Bone marrow (tissue), 2 donors: ENCODE results near the gene HMCN1.

ENCODE experiments used
- DNase-seq, 2 donors: peaks; one replicate each; lab custom pipeline; 2025; lab: John Stamatoyannopoulos, UW

HMCN1 gene

GRCh38 chr1:185912504-185912903 lies 178.3 kb downstream of the HMCN1 start:
- no peak for DNase-seq

- DNase-seq = no peak
These were observed 179.9 kb downstream of the HMCN1 start for GRCh38 chr1:185914089-185914488.

DNA sequence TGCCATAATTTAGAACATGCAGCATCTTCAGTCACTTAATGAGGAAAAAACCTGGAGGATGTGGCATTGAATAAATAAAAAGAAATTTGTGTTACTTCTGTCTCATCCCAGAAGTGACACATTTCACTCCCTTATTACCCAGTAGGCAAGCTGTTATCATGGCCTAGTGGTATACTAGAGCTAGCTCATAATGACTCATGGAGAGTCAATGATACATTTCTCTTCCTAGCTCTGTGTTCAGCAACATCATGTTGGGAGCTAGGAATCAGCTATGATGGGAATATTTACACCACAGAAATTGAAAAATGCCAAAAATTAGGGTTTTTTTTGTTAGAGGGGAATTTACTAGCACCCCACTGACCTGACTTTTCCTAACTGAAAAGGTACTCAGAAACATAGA lies 182.7 kb downstream of the HMCN1 start:
- DNase-seq = no peak

DNA sequence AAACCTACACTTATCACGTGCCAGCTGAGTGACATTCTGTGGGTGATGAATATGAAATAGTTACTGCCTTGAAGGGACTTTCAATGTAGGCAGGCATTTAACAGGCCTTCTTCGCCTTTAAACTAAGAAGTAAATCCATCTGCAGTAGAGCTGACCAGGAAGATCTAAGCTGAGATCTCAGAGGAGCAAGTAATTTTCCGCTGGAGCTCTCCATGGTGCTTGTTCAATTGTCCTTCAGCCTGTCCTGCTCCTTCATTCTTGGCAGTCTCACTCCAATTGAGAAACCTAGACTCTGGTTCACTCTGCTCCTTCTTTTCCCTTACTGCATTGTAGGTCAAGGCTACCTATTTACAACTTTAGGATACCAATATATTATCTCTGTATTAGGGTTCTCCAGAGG lies 183.5 kb downstream of the HMCN1 start:
- DNase-seq = no peak

DNA sequence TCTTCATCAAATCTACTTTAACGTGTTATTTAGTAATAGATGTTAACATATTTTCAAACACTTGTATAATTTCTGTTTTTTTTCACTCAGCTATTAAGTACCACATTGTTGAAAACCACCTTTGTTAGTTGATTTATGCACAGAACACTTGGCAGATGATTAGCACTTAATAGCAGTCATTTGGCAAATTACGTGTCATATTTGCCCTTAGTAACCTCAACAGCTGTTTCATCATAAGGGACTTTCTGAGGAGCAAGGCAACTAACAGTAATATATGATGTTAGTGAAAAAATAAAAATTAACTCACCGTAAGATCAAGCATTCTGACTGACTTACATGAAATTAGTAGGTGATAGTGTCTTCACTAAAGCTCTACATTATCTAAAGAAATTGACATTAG lies 186.4 kb downstream of the HMCN1 start:
- no peak for DNase-seq

GRCh38 chr1:185921636-185922035 lies 187.4 kb downstream of the HMCN1 start:
- DNase-seq = no peak

- DNase-seq = no peak
These were observed 192.4 kb downstream of the HMCN1 start for GRCh38 chr1:185926588-185926987.

DNA sequence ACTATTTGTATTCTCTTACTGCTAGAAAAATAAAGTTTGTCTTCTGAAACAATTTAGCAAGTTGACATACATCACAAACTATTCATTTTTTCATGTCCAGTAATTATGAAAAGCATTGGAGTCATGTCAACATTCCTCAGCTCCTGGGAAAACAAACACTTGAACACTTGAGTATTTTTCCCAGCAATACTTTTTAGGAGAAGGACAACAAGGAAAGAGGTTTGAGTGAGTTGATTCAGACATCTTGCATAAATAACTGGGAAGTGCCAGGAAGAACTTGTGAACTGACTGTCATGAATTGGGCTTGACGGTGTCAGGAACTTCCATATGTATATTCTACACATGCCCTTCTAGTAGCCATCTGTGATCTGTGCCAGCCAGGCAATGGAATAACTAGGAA lies 195.6 kb downstream of the HMCN1 start:
- DNase-seq = no peak

GRCh38 chr1:185931438-185931837 lies 197.2 kb downstream of the HMCN1 start:
- no peak for DNase-seq

- DNase-seq = no peak
These were observed 199.4 kb downstream of the HMCN1 start for GRCh38 chr1:185933580-185933979.

GRCh38 chr1:185934476-185935189 lies 200.4 kb downstream of the HMCN1 start:
- DNase-seq = no peak

DNA sequence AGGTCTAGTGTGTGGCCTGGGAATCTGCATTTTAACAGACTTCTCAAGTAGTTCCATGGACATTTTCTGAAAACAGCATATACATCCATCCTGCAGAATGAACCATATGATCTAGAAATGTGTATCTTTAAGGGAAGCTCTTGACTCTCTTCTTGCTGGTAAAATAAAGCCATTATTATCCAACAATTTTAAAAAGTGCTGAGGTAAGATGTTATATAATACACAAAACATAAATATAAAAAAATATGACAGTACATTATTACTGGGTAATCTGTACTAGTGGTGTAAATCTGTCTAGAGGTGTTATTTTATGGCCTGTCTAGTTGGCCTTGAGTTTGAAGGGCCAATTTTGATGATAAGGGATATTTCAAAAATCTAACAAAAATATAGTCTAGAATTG lies 201.2 kb downstream of the HMCN1 start:
- DNase-seq = no peak

- DNase-seq = no peak
These were observed 202.4 kb downstream of the HMCN1 start for GRCh38 chr1:185936641-185937040.

- no peak for DNase-seq
These were observed 204.2 kb downstream of the HMCN1 start for GRCh38 chr1:185938396-185938795.

DNA sequence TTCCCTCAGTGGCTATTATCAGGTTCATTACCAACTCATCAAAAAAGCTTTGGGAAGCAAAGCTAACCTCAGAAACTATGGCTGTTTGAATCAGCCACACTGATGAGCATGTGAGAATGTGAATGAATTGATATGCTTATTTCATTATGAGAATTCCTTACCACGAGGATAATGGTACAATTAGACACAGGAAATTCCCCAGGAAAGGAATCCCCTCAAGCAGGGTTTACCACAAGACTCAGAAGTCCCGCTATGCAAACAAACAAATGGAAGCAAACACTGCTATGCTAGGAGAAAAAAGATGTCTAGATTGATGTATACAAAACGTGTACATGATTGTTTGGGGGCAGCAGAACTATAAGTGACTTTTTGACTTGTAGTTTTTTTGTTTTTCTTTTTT lies 205.0 kb downstream of the HMCN1 start:
- no peak for DNase-seq

DNA sequence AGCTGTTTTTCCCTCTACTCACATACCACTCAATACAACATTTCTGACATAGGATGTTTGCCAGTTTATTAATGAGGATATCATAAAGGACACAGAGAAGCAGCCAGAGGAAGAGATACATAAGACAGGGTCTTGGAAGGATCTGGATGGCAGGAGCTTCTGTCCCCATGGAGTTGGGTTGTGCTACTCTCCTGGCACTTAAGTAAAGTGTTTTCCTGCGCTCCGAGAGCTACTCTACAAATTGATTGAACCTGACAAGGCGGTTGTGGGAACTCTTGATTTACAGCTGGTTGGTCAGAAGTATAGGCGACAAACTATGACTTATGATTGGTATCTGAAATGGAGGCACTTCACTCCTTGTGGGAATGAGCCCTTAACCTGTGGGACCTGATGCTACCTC lies 208.8 kb downstream of the HMCN1 start:
- DNase-seq = no peak

DNA sequence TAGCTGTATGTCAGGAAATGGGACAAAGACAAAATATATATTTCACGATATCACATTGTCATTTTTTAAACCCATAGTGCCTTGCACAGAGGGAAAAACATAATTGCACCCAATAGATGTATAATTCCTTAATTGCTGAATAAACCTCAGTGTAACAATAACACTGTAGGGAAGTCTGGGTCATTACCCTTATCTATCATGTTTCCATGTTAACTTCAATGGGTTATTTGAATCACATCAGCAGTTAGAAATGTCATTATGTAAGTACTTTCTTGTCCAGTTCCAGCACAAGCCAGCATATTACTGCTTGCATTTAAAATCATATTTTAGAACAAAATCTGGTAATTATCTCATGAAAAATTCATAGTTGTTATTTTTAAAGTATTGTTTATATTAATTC lies 222.7 kb downstream of the HMCN1 start:
- no peak for DNase-seq

DNA sequence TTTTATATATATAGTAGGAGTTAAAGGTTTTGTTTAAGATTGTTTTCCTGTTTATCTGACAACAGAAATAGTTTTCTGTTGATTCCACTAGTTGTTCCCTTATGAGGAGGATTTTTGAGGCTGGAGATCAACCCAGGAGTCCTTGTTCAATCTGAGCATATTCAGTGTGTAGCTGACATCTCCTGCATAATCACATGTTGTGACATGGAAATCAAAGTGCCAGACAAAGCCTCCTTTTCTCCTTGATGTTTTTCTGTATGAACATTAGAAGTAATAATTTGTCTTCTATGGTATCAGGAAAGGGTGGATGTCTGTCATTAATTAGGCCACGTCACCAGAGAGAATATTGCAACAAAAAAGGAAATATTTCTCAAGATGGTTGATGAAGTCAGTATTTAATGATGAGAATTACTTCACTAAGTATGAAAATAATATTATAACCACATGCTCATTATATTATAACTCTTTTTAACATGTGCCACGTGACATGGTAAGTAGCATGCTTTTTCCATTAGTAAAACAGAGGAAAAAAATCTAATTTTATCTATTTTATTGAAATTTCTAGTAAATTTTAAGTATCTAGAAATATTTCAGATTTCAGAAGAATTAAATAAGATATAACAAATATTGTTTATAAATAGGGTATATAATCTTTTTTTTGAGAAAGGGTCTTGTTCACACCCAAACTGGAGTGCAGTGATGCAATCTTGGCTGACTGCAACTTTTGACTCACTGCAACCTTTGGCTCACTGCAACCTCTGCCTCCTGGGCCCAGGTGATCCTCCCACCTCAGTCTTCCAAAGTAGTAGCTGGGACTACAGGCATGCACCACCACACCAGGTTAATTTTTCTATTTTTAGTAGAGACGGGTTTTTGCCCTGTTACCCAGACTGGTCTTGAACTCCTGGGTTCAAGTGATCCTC lies 223.5 kb downstream of the HMCN1 start:
- no peak for DNase-seq

DNA sequence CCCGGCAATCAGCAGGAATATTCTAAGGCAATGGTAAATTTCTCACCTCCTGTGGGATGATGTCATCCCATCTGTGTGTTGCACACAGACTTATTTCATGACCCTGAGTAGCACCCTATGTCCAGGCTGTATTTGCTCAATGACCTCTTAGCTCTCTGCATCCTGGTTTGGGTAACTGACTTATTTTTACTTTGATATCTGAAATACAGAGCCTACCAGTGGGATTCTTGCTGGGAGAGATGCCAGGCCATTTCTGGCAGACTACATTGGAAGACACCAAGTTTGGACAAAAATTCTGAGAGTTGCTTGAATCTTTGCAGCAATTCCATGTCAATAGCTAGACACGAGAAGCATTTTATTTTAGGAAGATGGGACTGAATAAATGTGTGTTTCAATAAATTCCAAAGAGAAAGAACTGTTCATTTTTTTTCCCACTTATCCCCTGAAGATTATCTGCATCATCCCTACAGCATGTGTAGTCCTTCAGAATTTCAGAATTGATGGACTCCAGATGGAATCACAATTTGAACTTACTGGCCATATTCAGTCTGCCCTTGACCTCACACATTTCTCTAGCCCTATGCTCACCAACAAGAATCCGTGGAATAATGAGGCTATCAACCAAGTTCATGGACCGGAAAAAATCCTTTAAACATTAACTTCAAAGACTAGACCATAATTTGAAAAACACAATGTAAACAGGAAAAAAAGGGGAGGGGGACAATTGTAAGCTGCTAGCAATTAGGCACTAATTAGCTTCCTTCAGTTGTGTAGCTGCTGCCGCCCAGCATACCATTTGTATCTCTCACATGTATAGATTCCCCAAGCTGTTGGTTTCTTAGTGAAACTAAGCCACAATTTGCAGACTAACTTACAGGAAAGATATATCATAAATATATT lies 226.5 kb downstream of the HMCN1 start:
- no peak for DNase-seq

DNA sequence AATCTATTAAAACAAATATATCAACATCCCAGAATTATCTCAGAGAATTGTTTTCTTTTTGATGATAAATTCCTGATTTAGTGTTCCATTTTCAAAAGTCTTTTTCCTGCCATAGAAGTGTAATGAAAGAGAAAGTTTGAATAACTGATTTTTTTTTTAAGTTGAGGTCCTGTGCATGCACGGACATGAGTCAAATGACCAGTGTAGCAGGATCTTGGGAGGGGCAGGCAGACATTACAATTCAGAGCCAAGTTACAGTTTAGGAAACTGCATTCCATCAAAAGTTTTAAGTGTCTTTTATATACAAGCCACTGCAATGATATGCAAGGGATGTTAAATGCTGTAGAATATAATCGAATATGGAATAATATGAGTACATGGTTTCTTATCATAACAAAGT lies 227.5 kb downstream of the HMCN1 start:
- no peak for DNase-seq

- no peak for DNase-seq
These were observed 230.8 kb downstream of the HMCN1 start for GRCh38 chr1:185964946-185965345.

DNA sequence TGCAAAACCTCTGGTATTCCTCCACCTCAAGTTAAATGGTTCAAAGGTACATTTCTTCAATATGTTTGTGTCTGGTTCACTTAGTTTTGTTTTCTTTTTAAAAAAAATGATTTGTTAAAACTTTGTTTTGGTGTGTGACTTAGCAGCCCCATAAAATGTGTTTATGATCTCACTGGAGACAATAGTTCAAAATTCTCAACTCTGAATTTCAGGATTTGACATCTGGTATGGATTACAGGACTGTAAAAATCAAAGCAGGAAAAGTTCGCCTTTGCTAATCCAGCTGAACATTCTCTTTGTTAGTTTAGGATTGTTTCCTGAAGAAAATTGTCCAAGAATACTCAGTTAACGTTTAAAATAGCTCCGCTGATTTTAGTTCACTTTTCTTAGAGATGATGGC lies 231.7 kb downstream of the HMCN1 start:
- DNase-seq = no peak
